Erythroblast (primary cell): ENCODE results near the gene TRPM5.

Experiments used
- DNase-seq, 2 experiments: peaks; one replicate each; lab custom pipeline; 2025; lab: John Stamatoyannopoulos, UW
- GATA1 ChIP-seq: IDR thresholded peaks from 2 replicates; pipeline ENCODE4 v1.6.1; 2011; ENCODE audit warnings: low read depth, mild to moderate bottlenecking, control low read depth, low read length, moderate library complexity
- POLR2A ChIP-seq: IDR thresholded peaks from 2 replicates; pipeline ENCODE4 v1.6.1; 2011; ENCODE audit warnings: mild to moderate bottlenecking, low read length

Gene TRPM5

DNA sequence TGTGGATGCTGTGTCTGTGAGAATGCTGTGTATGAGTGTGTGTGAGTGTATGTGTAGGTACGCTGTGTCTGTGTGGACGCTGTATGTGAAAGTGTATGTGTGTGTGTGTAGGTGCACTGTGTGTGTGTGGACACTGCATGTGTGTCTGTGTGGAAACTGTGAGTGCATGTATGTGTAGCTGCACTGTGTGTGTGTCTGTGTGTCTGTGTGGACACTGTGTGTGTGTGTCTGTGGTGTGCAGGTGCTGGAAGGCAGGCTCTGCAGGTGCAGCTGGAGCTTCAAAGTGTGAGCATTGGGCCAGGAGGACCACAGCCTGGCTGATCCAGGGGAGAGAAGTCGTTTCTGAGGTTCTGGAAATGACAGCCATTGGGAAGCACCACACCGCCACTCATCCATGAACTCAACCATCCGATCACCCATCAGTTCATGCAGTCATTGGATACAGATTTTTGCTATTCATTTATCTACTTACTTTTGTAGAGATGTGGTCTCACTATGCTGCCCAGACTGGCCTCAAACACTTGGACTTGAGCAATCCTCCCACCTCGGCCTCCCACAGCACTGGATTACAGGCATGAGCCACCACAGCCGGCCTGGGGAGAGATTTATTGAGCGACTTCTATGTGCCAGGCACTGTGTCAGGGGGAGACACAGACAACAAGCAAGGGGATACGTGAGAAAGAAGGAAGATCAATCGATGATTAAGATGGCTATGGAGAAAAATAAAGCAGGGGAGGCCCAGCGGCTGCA, 9.6 kb downstream of the TRPM5 start:
- TF ChIP-seq GATA1 (no peak), POLR2A (no peak)

DNA sequence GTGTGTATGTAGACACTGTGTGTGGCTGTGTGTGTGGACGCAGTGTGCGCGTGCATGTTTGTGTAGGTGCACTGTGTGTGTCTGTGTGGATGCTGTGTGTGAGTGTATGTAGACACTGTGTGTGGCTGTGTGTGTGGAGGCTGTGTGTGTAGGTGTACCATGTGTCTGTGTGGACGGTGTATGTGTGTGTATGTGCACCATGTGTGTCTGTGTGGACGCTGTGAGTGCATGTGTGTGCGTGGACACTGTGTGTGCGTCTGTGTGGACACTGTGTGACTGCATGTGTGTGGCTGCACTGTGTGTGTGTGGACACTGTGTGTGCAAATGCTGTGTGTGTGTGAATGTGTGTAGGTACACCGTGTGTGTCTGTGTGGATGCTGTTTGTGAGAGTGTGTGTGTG, 10.3 kb downstream of the TRPM5 start:
- peak in 1 of 2 experiments; percentile 14 for DNase-seq
- TF ChIP-seq GATA1 (no peak), POLR2A (no peak)

More for the DNA sequence above, 9.6 kb downstream of the TRPM5 start:
- no peak for DNase-seq

DNA sequence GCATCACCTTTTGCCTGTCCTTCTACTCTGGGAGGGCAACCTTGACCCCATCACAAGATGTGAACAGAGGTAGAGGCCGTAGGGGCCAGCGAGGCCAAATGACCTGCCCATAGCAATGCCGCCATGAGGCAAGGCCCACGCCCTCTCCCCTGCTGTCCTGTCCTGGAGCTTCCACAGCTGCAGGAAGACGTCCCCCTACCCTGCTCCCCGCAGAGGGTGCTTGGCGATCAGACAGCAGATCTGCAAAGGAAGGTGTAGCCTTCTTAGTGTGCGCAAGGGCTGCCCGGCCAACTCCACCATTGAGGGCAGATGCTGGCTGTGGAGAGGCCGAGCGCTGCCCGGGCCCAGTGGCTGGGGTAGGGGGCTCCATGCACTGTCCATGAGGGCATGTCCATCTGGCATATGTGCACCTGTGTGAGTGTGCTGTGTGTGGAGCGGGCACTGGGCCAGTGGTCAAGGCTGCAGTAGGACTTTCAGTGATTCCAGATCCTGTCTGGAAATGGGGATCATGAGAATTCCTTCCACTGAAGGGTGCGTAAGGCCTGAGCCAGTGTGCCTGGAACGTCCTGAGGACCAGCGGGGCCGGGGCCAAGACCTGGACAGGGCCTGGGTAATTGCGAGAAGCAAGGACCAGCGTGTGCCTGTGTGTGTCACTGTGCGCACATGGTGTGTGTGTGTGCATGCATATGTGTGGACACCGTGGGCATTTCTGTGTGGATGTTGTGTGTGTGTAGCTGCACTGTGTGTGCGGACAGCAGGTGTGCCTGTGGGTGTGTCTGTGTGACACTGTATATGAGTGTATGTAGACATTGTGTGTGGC, 11.0 kb downstream of the TRPM5 start:
- no peak for DNase-seq
- no peak for TF ChIP-seq GATA1
- no peak for TF ChIP-seq POLR2A

DNA sequence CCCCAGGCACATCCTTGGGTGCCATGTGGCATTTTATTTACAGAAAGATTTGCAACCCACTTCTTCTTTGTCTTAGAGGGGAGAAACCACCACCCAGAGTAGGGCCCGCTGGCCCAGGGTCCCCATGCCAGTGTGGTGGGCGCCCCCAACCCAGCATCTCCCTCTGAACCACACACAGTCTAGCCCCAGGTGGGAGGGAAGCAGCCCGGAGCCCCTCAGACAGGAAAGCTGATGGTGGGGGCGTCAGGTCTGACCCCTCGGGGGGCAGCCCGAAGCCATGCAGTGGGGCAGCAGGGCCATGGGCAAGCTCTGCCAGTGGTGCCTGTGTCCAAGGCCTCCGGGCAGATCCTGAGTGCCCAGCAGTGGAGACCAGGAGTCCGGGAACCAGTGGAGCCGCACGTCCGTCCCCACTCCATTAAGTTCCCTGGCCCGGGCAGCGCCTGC, 11.7 kb downstream of the TRPM5 start:
- TF ChIP-seq GATA1 (no peak), POLR2A (no peak)
- DNase-seq: no peak

DNA sequence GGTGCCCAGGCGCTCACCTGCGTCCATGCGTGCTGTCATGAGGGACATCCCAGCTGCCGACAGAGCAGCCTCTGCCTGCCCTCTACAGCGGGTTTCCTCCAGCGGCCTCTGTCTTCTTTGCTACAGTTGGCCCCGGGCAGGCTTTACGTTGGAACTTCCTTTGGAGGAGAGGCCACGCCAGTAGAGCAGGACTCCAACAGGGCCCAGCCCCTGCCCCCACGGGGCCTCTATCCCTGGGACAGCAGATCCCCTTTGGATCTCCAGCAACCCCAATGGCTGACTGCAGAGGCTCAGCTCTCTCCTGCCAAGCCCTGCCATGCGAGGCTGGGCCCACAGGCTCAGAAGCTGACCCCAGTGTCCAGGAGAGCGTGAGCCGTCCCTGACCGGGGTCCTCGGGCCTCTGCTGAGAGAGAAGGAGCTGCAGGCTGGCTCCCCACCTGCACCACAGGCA, 12.1 kb downstream of the TRPM5 start:
- TF ChIP-seq POLR2A (no peak), GATA1 (no peak)
- DNase-seq: no peak

DNA sequence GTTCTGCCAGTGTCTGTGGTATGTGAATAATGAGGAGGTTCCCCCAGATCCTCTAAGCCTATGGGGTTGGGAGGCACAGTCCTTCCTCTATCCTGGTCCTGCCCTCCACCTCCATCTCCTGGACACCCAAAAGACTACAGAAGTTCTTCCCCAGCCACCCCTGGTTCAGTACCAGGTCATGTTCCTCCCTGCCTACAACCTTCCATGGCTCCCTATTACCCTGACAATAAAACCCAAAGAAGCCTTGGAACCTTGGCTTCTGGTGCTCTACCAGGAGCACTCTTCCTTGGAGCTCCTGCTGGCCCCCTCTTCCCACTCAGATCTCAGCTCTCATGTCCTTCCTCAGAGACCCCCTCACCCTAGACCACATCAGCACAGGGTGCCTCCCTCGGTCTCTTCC, 12.9 kb downstream of the TRPM5 start:
- DNase-seq: no peak
- no peak for TF ChIP-seq POLR2A
- no peak for TF ChIP-seq GATA1

DNA sequence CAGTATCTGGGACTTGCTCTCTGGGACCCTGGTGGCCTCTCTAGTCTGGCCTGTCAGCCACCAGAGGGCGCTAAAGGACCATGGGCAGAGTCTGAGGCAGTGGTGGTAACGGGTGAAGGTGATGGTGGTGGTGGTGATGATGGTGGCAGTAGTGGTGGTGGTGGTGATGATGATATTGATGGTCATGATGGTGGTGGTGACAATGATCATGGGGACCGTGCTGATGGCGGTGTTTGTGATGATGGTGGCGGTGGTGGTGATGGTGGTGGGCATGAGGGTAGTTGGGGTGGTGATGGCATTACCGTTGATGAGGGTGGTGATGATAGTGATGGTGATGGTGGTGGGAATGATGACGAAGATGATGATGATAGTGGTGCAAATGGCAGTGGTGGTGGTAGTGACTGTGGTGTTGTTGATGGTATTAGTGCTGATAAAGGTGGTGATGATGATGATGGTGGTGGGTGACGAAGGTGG, 16.0 kb downstream of the TRPM5 start:
- no peak for TF ChIP-seq POLR2A
- TF ChIP-seq GATA1: no peak
- peak; percentile 66 to 84 for DNase-seq

DNA sequence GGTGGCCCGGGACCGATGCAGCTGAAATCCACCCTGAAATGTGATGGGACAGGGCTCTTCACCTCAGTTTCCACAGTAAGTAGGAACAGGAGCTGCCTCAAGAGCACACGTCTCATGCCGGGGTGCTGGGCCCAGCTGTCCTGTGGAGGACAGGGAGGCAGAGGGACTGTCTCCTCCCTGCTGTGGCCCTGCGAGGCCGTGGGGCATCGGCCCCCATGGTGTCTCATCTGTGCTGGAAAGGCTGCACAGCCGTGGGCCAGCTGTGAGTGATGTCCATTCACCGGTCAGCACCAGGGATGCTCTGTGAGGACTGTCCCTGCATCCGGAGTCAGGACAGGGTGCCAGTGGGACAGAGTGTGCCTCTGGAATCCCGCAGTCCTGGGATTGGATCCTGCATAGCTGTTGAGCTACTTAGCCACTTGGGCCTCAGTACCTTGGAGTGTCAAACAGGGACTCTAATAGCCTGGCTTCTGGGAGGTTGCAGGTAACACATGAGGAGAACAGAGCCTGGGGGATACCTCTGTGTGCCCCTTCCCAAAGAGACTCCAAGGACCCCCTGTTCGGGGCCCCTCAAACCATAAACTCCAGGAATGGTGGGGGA, 16.5 kb downstream of the TRPM5 start:
- DNase-seq: no peak
- TF ChIP-seq POLR2A: no peak
- TF ChIP-seq GATA1: no peak

DNA sequence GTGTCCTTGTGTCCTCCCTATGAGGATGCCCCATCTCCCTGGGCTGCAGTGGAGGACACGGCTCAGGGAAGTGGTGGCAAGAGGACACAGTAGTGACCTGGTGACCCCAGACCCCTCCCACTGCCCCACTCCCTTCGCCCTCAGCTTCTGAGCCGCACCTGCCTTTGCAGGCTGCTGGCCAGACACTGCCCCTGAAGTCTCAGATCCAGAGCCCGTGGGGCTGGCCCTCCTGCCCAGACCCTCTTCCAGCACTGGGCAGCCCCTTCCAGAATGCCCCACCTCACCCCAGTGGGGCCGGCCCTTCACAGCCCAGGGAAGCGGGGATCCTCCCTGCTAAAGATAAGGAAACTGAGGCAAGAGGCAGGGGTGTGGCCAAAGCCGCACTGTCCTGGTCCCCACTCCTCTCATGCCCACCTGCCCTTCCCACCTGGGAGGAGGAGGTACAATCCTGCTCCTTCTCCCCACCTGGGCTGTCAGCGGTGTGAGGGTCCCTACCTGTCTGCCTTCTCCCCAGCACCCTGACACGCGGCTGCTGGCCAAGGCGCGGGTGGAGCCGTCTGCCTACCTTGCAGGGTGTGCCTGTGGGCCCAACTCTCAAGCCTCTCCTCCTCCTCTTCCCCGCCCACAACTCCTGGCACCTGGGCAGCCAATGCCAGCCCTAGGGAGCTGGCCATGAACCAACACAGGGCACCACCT, 17.3 kb downstream of the TRPM5 start:
- DNase-seq: no peak
- TF ChIP-seq POLR2A (no peak), GATA1 (no peak)

DNA sequence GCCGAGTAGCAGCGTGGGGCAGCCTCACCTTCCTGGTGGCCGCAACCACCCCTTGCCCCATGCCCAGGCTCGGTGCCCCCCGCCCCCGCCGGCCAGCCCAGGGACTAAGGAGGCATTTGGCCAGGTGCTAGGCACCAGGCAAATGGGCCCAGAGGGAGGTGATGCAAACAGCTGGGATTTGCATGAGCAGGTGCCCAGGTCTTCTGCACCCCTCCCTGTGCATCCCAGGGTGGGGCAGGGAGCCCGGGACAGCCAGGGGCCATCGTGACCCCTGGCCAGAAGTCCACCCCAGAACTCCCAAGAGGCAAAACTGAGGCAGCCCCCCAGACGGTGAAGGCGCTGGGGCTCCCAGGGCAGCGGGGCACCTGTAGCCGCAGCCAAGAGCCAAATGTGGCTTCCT, 18.1 kb downstream of the TRPM5 start:
- TF ChIP-seq POLR2A: no peak
- TF ChIP-seq GATA1: no peak
- no peak for DNase-seq

DNA sequence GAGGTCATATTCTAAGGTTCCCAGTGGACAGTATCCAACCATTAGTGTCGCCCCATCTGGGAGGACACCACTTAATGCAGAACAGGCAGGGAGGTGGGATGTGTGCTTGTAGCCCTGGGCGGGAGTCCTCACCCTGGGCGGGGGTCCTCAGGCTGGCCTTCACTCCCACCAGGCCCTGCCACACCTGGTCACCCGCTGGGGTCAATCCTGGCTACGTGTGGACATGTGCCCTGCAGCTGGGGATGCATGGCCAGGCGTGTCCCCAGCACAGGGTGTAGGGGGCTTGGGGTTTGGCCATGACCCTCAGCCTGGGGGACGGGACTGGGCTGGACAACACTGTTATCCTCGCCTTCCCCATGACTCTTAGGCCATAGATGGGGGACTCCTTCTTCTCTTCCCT, 18.8 kb downstream of the TRPM5 start:
- TF ChIP-seq GATA1 (no peak), POLR2A (no peak)
- no peak for DNase-seq

DNA sequence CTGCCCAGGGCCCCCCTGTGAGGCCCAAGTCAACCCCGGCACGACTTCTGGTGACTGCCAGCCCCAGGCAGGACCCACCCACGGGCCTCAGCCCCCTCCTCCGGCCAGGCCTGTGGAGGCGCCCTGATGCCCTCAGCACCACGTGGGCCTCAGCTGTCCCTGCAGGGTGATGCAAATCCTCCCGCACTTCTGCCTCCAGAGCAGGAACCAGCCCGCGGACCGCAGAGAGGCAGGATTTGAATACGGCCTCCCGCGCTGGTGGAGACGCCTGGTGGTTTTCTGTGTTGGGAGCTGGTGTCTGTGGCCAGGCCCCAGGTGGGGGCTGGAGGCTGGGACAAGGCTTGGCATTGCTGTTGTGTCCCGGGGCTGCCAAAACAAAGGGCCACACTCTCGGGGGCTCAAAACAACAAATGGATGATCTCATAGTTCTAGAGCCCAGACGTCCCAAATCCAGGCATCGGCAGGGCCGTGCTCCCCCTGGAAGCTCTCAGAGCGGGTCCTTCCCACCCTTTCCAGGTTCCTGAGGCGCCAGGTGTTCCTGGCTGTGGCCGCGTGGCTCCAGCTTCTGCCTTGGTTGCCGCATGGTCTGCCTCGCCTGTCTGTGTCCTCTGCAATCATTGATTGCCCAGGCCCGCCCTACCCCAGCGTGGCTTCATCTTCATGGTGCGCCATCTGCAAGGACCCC, 19.4 kb downstream of the TRPM5 start:
- TF ChIP-seq POLR2A: no peak
- no peak for TF ChIP-seq GATA1
- no peak for DNase-seq
